NB4 (cell line): ENCODE measurements around the gene METTL6.
"Not testable (repeated sequence)": the region's sequence is repeated elsewhere in the genome, so short reads cannot be mapped to it uniquely, and the experiment has no call there.

Source experiments
- DNase-seq: peaks from one replicate; pipeline ENCODE4 v3.0.0; 2010; ENCODE audit warnings: low read depth
- H3K4me3 ChIP-seq: one replicate; pipeline ENCODE4 v1.5.1; 2011; ENCODE audit warnings: mild to moderate bottlenecking, low read depth, low read length, moderate library complexity
- MAX ChIP-seq: IDR thresholded peaks from 2 replicates; pipeline ENCODE4 v1.6.1; 2011; ENCODE audit warnings: low read depth, low read length
- MYC ChIP-seq: IDR thresholded peaks from 2 replicates; pipeline ENCODE4 v1.6.1; 2011; ENCODE audit warnings: low read depth, low read length
- POLR2A ChIP-seq: IDR thresholded peaks from 2 replicates; pipeline ENCODE4 v1.6.1; 2011; ENCODE audit warnings: mild to moderate bottlenecking; ENCODE audit not compliant: insufficient read length; ENCODE audit errors: extremely low read depth
- TF ChIP-seq, protein P1 (sequence below): IDR thresholded peaks from one replicate; pipeline ENCODE4 v1.5.1; 2012; ENCODE audit warnings: low read depth, low read length

The METTL6 gene

GRCh38 chr3:15391007-15391406, 36.3 kb downstream of the METTL6 start:
- no peak overlapping the region for H3K4me3 ChIP-seq
- no peak for TF ChIP-seq MYC
- TF ChIP-seq, protein P1, sequence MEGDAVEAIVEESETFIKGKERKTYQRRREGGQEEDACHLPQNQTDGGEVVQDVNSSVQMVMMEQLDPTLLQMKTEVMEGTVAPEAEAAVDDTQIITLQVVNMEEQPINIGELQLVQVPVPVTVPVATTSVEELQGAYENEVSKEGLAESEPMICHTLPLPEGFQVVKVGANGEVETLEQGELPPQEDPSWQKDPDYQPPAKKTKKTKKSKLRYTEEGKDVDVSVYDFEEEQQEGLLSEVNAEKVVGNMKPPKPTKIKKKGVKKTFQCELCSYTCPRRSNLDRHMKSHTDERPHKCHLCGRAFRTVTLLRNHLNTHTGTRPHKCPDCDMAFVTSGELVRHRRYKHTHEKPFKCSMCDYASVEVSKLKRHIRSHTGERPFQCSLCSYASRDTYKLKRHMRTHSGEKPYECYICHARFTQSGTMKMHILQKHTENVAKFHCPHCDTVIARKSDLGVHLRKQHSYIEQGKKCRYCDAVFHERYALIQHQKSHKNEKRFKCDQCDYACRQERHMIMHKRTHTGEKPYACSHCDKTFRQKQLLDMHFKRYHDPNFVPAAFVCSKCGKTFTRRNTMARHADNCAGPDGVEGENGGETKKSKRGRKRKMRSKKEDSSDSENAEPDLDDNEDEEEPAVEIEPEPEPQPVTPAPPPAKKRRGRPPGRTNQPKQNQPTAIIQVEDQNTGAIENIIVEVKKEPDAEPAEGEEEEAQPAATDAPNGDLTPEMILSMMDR: no peak
- DNase-seq: no peak

GRCh38 chr3:15390460-15390859, 36.9 kb downstream of the METTL6 start:
- no peak for DNase-seq
- TF ChIP-seq, protein P1: no peak
- no peak for TF ChIP-seq MAX
- TF ChIP-seq MYC: no peak
- TF ChIP-seq POLR2A: no peak
- H3K4me3 ChIP-seq: no peak overlapping the region

- not testable (repeated sequence) for DNase-seq, H3K4me3 ChIP-seq
These were observed 39.0 kb downstream of the METTL6 start for GRCh38 chr3:15388335-15388734.

DNA sequence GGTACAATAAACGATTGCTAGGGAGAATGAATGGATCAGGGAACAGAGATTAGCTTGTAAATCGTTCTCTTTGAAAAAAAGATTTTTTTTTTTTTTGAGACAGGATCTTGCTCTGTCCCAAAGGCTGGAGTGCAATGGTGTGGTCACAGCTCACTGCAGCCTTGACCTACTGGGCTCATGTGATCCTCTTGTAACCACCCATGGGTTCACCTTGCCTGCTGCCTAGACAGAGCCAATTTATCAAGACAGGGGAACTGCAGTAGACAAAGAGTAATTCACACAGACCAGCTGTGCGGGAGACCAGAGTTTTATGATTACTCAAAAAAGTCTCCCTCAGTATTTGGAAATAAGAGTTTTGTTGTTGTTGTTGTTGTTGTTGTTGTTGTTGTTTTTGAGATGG, 39.6 kb downstream of the METTL6 start:
- DNase-seq: no peak
- H3K4me3 ChIP-seq: no peak overlapping the region
- TF ChIP-seq MAX: no peak

GRCh38 chr3:15387171-15387581, 40.2 kb downstream of the METTL6 start:
- no peak for DNase-seq
- H3K4me3 ChIP-seq: no peak overlapping the region

DNA sequence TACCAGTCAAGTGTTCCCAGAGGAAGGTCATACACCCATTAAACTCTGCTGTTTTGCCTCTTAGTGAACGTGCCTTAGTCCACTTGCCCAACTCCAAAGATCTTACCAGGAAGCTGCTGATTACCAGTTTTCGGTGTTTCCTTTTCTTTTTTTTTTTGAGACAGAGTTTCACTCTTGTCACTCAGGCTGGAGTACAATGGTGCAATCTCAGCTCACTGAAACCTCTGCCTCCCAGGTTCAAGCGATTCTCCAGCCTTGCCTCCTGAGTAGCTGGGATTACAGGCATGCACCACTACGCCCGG, 40.7 kb downstream of the METTL6 start:
- not testable (repeated sequence) for H3K4me3 ChIP-seq, DNase-seq

More at GRCh38 chr3:15387171-15387581, 40.2 kb downstream of the METTL6 start:
- TF ChIP-seq MYC (no peak), POLR2A (no peak), MAX (no peak)
- TF ChIP-seq, protein P1: no peak

DNA sequence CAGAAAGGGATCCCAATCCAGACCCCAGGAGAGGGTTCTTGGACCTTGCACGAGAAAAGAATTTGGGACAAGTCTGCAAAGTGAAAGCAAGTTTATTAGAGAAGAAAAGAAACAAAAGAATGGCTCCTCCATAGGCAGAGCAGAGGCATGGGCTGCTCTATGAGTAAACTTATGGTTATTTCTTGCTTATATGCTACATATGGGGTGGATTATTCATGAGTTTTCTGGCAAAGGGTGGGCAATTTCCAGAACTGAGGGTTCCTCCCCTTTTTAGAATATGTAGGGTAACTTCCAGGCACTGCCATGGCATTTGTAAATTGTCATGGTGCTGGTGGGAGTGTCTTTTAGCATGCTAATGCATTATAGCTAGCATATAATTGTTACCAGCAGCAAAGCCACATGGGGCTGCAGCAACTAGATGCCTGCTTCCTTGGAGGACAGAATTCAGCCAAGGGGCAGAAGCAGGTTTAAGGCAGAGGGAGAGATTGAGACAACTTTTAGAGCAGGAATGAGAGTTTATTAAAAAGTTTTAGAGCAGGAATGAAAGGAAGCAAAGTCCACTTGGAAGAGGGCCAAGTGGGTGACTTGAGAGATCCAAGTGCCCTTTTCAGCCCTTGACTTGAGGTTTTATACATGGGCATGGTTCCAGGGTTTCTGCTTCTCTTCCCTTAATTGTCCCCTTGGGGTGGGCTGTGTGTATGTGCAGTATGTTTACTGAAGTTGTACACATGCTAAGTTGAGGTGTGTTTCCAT, 41.3 kb downstream of the METTL6 start:
- no peak for DNase-seq
- TF ChIP-seq MYC (no peak), MAX (no peak), POLR2A (no peak)
- TF ChIP-seq, protein P1: no peak
- no peak overlapping the region for H3K4me3 ChIP-seq

DNA sequence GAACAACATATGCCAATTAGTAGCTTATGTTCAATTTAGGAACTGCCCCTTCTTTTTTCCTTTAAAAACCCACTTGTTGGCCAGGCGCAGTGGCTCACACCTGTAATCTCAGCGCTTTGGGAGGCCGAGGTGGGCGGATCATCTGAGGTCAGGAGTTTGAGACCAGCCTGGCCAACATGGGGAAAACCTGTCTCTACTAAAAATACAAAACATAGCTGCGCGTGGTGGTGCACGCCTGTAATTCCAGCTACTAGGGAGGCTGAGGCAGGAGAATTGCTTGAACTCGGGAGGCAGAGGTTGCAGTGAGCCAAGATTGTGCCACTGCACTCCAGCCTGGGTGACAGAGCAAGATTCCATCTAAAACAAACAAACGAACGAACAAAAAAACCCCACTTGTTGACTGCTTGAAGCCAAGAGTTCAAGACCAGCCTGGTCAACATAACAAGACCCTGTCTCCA, 42.1 kb downstream of the METTL6 start:
- H3K4me3 ChIP-seq, DNase-seq: not testable (repeated sequence)
